Spinal cord (tissue), 10 donors: Measurements from ENCODE around the gene GRIN2C. TPM values are rescaled to one million over a fixed set of nuclear protein-coding genes. Genes with fewer than 3 reads are reported as not detected.
A peak's percentile ranks its signal among the peaks of the same experiment; 100 is the strongest.

Source experiments
- DNase-seq, 6 donors: peaks; one replicate each; pipeline versions ENCODE4 v3.0.0 to v3.0.0-alpha.2; 2013 to 2015; ENCODE audit warnings: low spot score in 6 of 6, low read depth in 4 of 6
- H3K27ac ChIP-seq: one replicate; pipeline ENCODE4 v1.5.1; 2013; ENCODE audit warnings: low read depth, low read length, control low read depth
- H3K27me3 ChIP-seq: one replicate; pipeline ENCODE4 v1.6.1; 2013; ENCODE audit warnings: low read length; ENCODE audit not compliant: control insufficient read depth, insufficient read depth
- H3K36me3 ChIP-seq: one replicate; pipeline ENCODE4 v1.6.1; 2013; ENCODE audit warnings: low read length; ENCODE audit not compliant: control insufficient read depth, insufficient read depth
- H3K4me1 ChIP-seq: one replicate; pipeline ENCODE4 v1.6.1; 2013; ENCODE audit warnings: low read length; ENCODE audit not compliant: control insufficient read depth, insufficient read depth
- H3K4me3 ChIP-seq: one replicate; pipeline ENCODE4 v1.5.1; 2013; ENCODE audit warnings: low read depth, low read length, control low read depth
- H3K9me3 ChIP-seq: one replicate; pipeline ENCODE4 v1.6.1; 2013; ENCODE audit warnings: low read length; ENCODE audit not compliant: control insufficient read depth, insufficient read depth
- WGBS: methylation state at CpG from one replicate; pipeline ENCODE4 v1.1.5; 2013; ENCODE audit warnings: missing lambda C conversion rate; ENCODE audit not compliant: insufficient coverage; 5-methylcytosine and 5-hydroxymethylcytosine counted together
- polyA plus RNA-seq, 2 donors: library from polyadenylated mRNA; unstranded; fragments of 120-200 nt; gene quantifications; one replicate each; pipeline ENCODE4 v1.2.1, GENCODE V29; 2013; ENCODE audit not compliant: insufficient read length in 2 of 2
- total RNA-seq, 2 donors: library from RNA; depleted of rRNA in 1 of 2; stranded (reverse); fragments of 120-200 nt in 1 of 2; fragments of >200 nt in 1 of 2; gene quantifications; one replicate each; pipeline versions ENCODE4 v1.2.3 to v1.2.4, GENCODE V29; 2013 to 2014
- donor health status: healthy.

Gene GRIN2C
- total and polyA plus RNA-seq, 4 donors: 1.5 to 3.5 (median 2.6) TPM

GRCh38 chr17:74881073-74881472 lies 21.4 kb upstream of the GRIN2C start:
- no peaks in the 10 kb centered on the region for H3K4me1 ChIP-seq
- no peak overlapping the region for H3K4me3 ChIP-seq
- peaks cover 5% of the 10 kb centered on the region for H3K27me3 ChIP-seq
- H3K36me3 ChIP-seq: no peaks in the 10 kb centered on the region
- no peak for DNase-seq
- H3K27ac ChIP-seq: no peak overlapping the region
- 42% methylated on average over 11 of the region's 11 CpGs for WGBS
- H3K9me3 ChIP-seq: no peaks in the 10 kb centered on the region

- peaks cover 5% of the 10 kb centered on the region for H3K27me3 ChIP-seq
- H3K36me3 ChIP-seq: no peaks in the 10 kb centered on the region
- DNase-seq: no peak
- 90% methylated on average over 12 of the region's 16 CpGs for WGBS
- H3K4me1 ChIP-seq: no peaks in the 10 kb centered on the region
- no peak overlapping the region for H3K4me3 ChIP-seq
- no peak overlapping the region for H3K27ac ChIP-seq
- H3K9me3 ChIP-seq: no peaks in the 10 kb centered on the region
Observed at GRCh38 chr17:74879308-74879707, 19.6 kb upstream of the GRIN2C start.

GRCh38 chr17:74878658-74879057 lies 19.0 kb upstream of the GRIN2C start:
- no peaks in the 10 kb centered on the region for H3K36me3 ChIP-seq
- H3K4me3 ChIP-seq: no peak overlapping the region
- WGBS: 60% methylated on average over 2 of the region's 2 CpGs
- H3K27me3 ChIP-seq: peaks cover 5% of the 10 kb centered on the region
- peaks cover under 1% of the 10 kb centered on the region for H3K4me1 ChIP-seq
- H3K9me3 ChIP-seq: no peaks in the 10 kb centered on the region
- H3K27ac ChIP-seq: no peak overlapping the region
- DNase-seq: no peak

GRCh38 chr17:74877592-74878548 lies 18.2 kb upstream of the GRIN2C start:
- Histone ChIP-seq H3K9me3 (no peaks in the 10 kb centered on the region), H3K4me3 (no peak overlapping the region), H3K27me3 (peaks cover 5% of the 10 kb centered on the region), H3K27ac (no peak overlapping the region), H3K36me3 (no peaks in the 10 kb centered on the region), H3K4me1 (peaks cover 3% of the 10 kb centered on the region)
- WGBS: 62% methylated on average over 15 of the region's 19 CpGs
- DNase-seq: no peak

- H3K27ac ChIP-seq: no peak overlapping the region
- H3K4me1 ChIP-seq: peaks cover 15% of the 10 kb centered on the region
- H3K27me3 ChIP-seq: peaks cover 3% of the 10 kb centered on the region
- WGBS: 34% methylated on average over 5 of the region's 6 CpGs
- H3K4me3 ChIP-seq: no peak overlapping the region
- no peak for DNase-seq
- peaks cover 2% of the 10 kb centered on the region for H3K36me3 ChIP-seq
- no peaks in the 10 kb centered on the region for H3K9me3 ChIP-seq
Observed at GRCh38 chr17:74875977-74876593, 16.4 kb upstream of the GRIN2C start.

GRCh38 chr17:74875155-74875976 lies 15.7 kb upstream of the GRIN2C start:
- WGBS: 62% methylated on average over 2 of the region's 5 CpGs
- peaks cover 15% of the 10 kb centered on the region for H3K4me1 ChIP-seq
- H3K9me3 ChIP-seq: no peaks in the 10 kb centered on the region
- no peak overlapping the region for H3K4me3 ChIP-seq
- peaks cover 2% of the 10 kb centered on the region for H3K36me3 ChIP-seq
- H3K27ac ChIP-seq: no peak overlapping the region
- H3K27me3 ChIP-seq: no peaks in the 10 kb centered on the region
- peak in 2 of 6 donors; percentile 78 to 80 for DNase-seq

GRCh38 chr17:74874615-74875037 lies 14.9 kb upstream of the GRIN2C start:
- no peak for DNase-seq
- no peak overlapping the region for H3K4me3 ChIP-seq
- WGBS: no CpG with 5 or more reads among the region's 5 CpGs
- no peaks in the 10 kb centered on the region for H3K27me3 ChIP-seq
- H3K4me1 ChIP-seq: peaks cover 15% of the 10 kb centered on the region
- H3K27ac ChIP-seq: no peak overlapping the region
- H3K9me3 ChIP-seq: no peaks in the 10 kb centered on the region
- H3K36me3 ChIP-seq: peaks cover 6% of the 10 kb centered on the region

GRCh38 chr17:74873874-74874614 lies 14.4 kb upstream of the GRIN2C start:
- peaks cover 6% of the 10 kb centered on the region for H3K36me3 ChIP-seq
- H3K4me1 ChIP-seq: peaks cover 15% of the 10 kb centered on the region
- WGBS: 78% methylated on average over 4 of the region's 6 CpGs
- H3K27ac ChIP-seq: peak overlapping the region; percentile 86
- H3K4me3 ChIP-seq: peak overlapping the region; percentile 81
- H3K9me3 ChIP-seq: no peaks in the 10 kb centered on the region
- H3K27me3 ChIP-seq: no peaks in the 10 kb centered on the region
- no peak for DNase-seq
